HEK293 (cell line): ENCODE results near the gene RAD52.

Source experiments
- GLI4 ChIP-seq: fragments of 450-650 bp; formaldehyde crosslinking; IDR thresholded peaks from 2 replicates; pipeline ENCODE4 v1.5.1; 2016; ENCODE audit warnings: missing biosample characterization, missing genetic modification characterization
- GLIS1 ChIP-seq: fragments of 450-650 bp; formaldehyde crosslinking; IDR thresholded peaks from 2 replicates; pipeline ENCODE4 v1.5.1; 2016; ENCODE audit warnings: missing biosample characterization, missing genetic modification characterization
- GLIS2 ChIP-seq: fragments of 450-650 bp; formaldehyde crosslinking; IDR thresholded peaks from 2 replicates; pipeline ENCODE4 v1.5.1; 2016; ENCODE audit warnings: missing biosample characterization, missing genetic modification characterization
- KLF9 ChIP-seq: fragments of 450-650 bp; formaldehyde crosslinking; IDR thresholded peaks from 2 replicates; pipeline ENCODE4 v1.5.1; 2016; ENCODE audit warnings: missing biosample characterization, missing genetic modification characterization, low read depth
- OVOL3 ChIP-seq: fragments of 450-650 bp; formaldehyde crosslinking; IDR thresholded peaks from 2 replicates; pipeline ENCODE4 v1.5.1; 2016; ENCODE audit warnings: missing biosample characterization, missing genetic modification characterization
- PRDM4 ChIP-seq: fragments of 450-650 bp; formaldehyde crosslinking; IDR thresholded peaks from 2 replicates; pipeline ENCODE4 v1.5.1; 2017; ENCODE audit warnings: missing biosample characterization, missing genetic modification characterization
- SP3 ChIP-seq: fragments of 450-650 bp; formaldehyde crosslinking; IDR thresholded peaks from 2 replicates; pipeline ENCODE4 v1.5.1; 2016; ENCODE audit warnings: missing biosample characterization, missing genetic modification characterization
- SP7 ChIP-seq: fragments of 450-650 bp; formaldehyde crosslinking; IDR thresholded peaks from 2 replicates; pipeline ENCODE4 v1.5.1; 2016; ENCODE audit warnings: missing biosample characterization, missing genetic modification characterization
- ZBTB10 ChIP-seq: fragments of 450-650 bp; formaldehyde crosslinking; IDR thresholded peaks from 2 replicates; pipeline ENCODE4 v1.5.1; 2016; ENCODE audit warnings: missing biosample characterization, missing genetic modification characterization
- ZBTB17 ChIP-seq: fragments of 450-650 bp; formaldehyde crosslinking; IDR thresholded peaks from 2 replicates; pipeline ENCODE4 v1.5.1; 2016; ENCODE audit warnings: missing biosample characterization, missing genetic modification characterization
- ZBTB21 ChIP-seq: fragments of 450-650 bp; formaldehyde crosslinking; IDR thresholded peaks from 2 replicates; pipeline ENCODE4 v1.5.1; 2017; ENCODE audit warnings: missing biosample characterization, missing genetic modification characterization
- ZBTB48 ChIP-seq: fragments of 450-650 bp; formaldehyde crosslinking; IDR thresholded peaks from 2 replicates; pipeline ENCODE4 v1.5.1; 2016; ENCODE audit warnings: missing biosample characterization, missing genetic modification characterization
- ZBTB7A ChIP-seq: fragments of 450-650 bp; formaldehyde crosslinking; IDR thresholded peaks from 2 replicates; pipeline ENCODE4 v1.5.1; 2016; ENCODE audit warnings: low read depth, missing biosample characterization, missing genetic modification characterization
- ZEB2 ChIP-seq: fragments of 450-650 bp; formaldehyde crosslinking; IDR thresholded peaks from 2 replicates; pipeline ENCODE4 v1.5.1; 2016; ENCODE audit warnings: missing biosample characterization, missing genetic modification characterization
- ZFHX2 ChIP-seq: fragments of 450-650 bp; formaldehyde crosslinking; conservative IDR thresholded peaks from 2 replicates; pipeline ENCODE4 v1.5.1; 2016; ENCODE audit warnings: missing biosample characterization, missing genetic modification characterization
- ZFP3 ChIP-seq: fragments of 450-650 bp; formaldehyde crosslinking; IDR thresholded peaks from 2 replicates; pipeline ENCODE4 v1.5.1; 2016; ENCODE audit warnings: low read depth, missing biosample characterization, missing genetic modification characterization
- ZFP69B ChIP-seq: fragments of 450-650 bp; formaldehyde crosslinking; IDR thresholded peaks from 2 replicates; pipeline ENCODE4 v1.5.1; 2016; ENCODE audit warnings: missing biosample characterization, missing genetic modification characterization
- ZIC2 ChIP-seq: fragments of 450-650 bp; formaldehyde crosslinking; IDR thresholded peaks from 2 replicates; pipeline ENCODE4 v1.5.1; 2016; ENCODE audit warnings: missing biosample characterization, missing genetic modification characterization
- ZNF132 ChIP-seq: fragments of 450-650 bp; formaldehyde crosslinking; IDR thresholded peaks from 2 replicates; pipeline ENCODE4 v1.5.1; 2017; ENCODE audit warnings: missing biosample characterization, missing genetic modification characterization, borderline replicate concordance
- ZNF146 ChIP-seq: fragments of 450-650 bp; formaldehyde crosslinking; IDR thresholded peaks from 2 replicates; pipeline ENCODE4 v1.5.1; 2016; ENCODE audit warnings: missing biosample characterization, missing genetic modification characterization
- ZNF202 ChIP-seq: fragments of 450-650 bp; formaldehyde crosslinking; IDR thresholded peaks from 2 replicates; pipeline ENCODE4 v1.5.1; 2016; ENCODE audit warnings: missing biosample characterization, missing genetic modification characterization, borderline replicate concordance
- ZNF223 ChIP-seq: fragments of 450-650 bp; formaldehyde crosslinking; IDR thresholded peaks from 2 replicates; pipeline ENCODE4 v1.5.1; 2016; ENCODE audit warnings: missing biosample characterization, missing genetic modification characterization
- ZNF248 ChIP-seq: fragments of 450-650 bp; formaldehyde crosslinking; IDR thresholded peaks from 2 replicates; pipeline ENCODE4 v1.5.1; 2017; ENCODE audit warnings: missing biosample characterization, missing genetic modification characterization
- ZNF366 ChIP-seq: fragments of 450-650 bp; formaldehyde crosslinking; conservative IDR thresholded peaks from 2 replicates; pipeline ENCODE4 v1.5.1; 2016; ENCODE audit warnings: missing biosample characterization, missing genetic modification characterization
- ZNF473 ChIP-seq: fragments of 450-650 bp; formaldehyde crosslinking; IDR thresholded peaks from 2 replicates; pipeline ENCODE4 v1.5.1; 2017; ENCODE audit warnings: missing biosample characterization, missing genetic modification characterization
- ZNF501 ChIP-seq: fragments of 450-650 bp; formaldehyde crosslinking; IDR thresholded peaks from 2 replicates; pipeline ENCODE4 v1.5.1; 2016; ENCODE audit warnings: missing biosample characterization, missing genetic modification characterization
- ZNF529 ChIP-seq: fragments of 450-650 bp; formaldehyde crosslinking; IDR thresholded peaks from 2 replicates; pipeline ENCODE4 v1.5.1; 2017; ENCODE audit warnings: missing genetic modification characterization, missing biosample characterization; ENCODE audit not compliant: insufficient replicate concordance
- ZNF558 ChIP-seq: fragments of 450-650 bp; formaldehyde crosslinking; IDR thresholded peaks from 2 replicates; pipeline ENCODE4 v1.5.1; 2016; ENCODE audit warnings: missing biosample characterization, missing genetic modification characterization
- ZNF610 ChIP-seq: fragments of 450-650 bp; formaldehyde crosslinking; IDR thresholded peaks from 2 replicates; pipeline ENCODE4 v1.5.1; 2016; ENCODE audit warnings: missing biosample characterization, missing genetic modification characterization, borderline replicate concordance
- ZNF654 ChIP-seq: fragments of 450-650 bp; formaldehyde crosslinking; IDR thresholded peaks from 2 replicates; pipeline ENCODE4 v1.5.1; 2016; ENCODE audit warnings: low read depth, missing biosample characterization, missing genetic modification characterization
- TF ChIP-seq, protein P1 (sequence below): fragments of 450-650 bp; formaldehyde crosslinking; IDR thresholded peaks from 2 replicates; pipeline ENCODE4 v1.5.1; 2016; ENCODE audit warnings: missing biosample characterization, missing genetic modification characterization
- TF ChIP-seq, protein P2 (sequence below): fragments of 450-650 bp; formaldehyde crosslinking; IDR thresholded peaks from 2 replicates; pipeline ENCODE4 v1.5.1; 2016; ENCODE audit warnings: missing biosample characterization, missing genetic modification characterization

RAD52 gene

DNA sequence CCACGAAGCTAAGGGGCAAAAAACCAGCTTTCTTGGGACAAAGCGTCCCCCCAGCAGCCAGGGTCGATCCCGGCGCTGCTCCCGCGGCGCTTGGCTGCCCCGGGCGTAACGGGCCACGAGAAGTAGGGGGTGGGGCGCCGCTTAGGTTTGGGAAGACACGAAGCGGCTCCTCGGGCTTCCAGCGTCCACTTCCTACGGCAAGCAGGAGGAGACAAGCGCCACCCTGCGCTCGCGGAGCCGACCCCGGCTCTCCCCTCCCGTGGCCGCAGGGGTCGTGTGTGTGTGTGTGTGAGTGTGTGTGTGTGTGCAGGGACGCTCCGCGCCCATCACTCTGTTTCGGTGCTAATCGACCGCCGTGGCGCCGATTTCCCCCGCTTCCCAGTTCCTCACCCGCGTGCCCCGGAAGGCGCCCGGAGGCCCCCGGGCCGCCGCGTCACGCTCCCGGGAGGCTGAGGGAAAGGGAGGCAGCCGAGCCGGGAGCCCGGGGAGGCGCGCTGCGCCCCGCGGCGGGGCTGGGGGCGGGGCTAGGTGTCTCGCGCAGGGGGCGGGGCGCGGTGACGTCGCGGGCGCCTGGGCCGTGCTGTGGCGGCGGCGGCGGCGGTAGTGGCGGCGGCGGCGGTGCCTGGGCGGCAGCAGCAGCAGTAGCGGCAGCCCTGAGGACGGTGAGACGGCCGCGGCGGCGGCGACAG lies 41.3 kb upstream of the RAD52 start, which contains the start of gene ERC1 (continued):
- peak; percentile 96 for TF ChIP-seq ZBTB10
- TF ChIP-seq ZBTB48 (tag by site-specific recombination): peak; percentile 97
- TF ChIP-seq, protein P1, sequence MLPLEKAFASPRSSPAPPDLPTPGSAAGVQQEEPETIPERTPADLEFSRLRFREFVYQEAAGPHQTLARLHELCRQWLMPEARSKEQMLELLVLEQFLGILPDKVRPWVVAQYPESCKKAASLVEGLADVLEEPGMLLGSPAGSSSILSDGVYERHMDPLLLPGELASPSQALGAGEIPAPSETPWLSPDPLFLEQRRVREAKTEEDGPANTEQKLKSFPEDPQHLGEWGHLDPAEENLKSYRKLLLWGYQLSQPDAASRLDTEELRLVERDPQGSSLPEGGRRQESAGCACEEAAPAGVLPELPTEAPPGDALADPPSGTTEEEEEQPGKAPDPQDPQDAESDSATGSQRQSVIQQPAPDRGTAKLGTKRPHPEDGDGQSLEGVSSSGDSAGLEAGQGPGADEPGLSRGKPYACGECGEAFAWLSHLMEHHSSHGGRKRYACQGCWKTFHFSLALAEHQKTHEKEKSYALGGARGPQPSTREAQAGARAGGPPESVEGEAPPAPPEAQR (tag by site-specific recombination): peak; percentile 73; the same call in 1 of the 2 replicates
- TF ChIP-seq GLIS1 (tag by site-specific recombination): peak; percentile 76
- TF ChIP-seq ZBTB21: peak; percentile 86
- TF ChIP-seq ZEB2 (tag by site-specific recombination): peak; percentile 98
- TF ChIP-seq ZNF248 (tag by site-specific recombination): no peak
- TF ChIP-seq ZFHX2: peak; percentile 57
- peak; percentile 45 for TF ChIP-seq SP3 (tag by site-specific recombination)
- peak; percentile 77 for TF ChIP-seq ZFP69B (tag by site-specific recombination)
- peak; percentile 84 for TF ChIP-seq PRDM4 (tag by site-specific recombination)
- peak; percentile 24; the same call in 1 of the 2 replicates for TF ChIP-seq ZNF558 (tag by site-specific recombination)
- no peak for TF ChIP-seq ZNF132 (tag by site-specific recombination)
- TF ChIP-seq ZNF529 (tag by site-specific recombination): no peak
- peak; percentile 98 for TF ChIP-seq ZBTB17 (tag by site-specific recombination)
- TF ChIP-seq GLIS2: peak; percentile 100
- no peak for TF ChIP-seq ZNF223 (tag by site-specific recombination)
- peak; percentile 99 for TF ChIP-seq ZNF501 (tag by site-specific recombination)
- peak; percentile 75 for TF ChIP-seq OVOL3
- TF ChIP-seq, protein P2, sequence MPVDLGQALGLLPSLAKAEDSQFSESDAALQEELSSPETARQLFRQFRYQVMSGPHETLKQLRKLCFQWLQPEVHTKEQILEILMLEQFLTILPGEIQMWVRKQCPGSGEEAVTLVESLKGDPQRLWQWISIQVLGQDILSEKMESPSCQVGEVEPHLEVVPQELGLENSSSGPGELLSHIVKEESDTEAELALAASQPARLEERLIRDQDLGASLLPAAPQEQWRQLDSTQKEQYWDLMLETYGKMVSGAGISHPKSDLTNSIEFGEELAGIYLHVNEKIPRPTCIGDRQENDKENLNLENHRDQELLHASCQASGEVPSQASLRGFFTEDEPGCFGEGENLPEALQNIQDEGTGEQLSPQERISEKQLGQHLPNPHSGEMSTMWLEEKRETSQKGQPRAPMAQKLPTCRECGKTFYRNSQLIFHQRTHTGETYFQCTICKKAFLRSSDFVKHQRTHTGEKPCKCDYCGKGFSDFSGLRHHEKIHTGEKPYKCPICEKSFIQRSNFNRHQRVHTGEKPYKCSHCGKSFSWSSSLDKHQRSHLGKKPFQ (tag by site-specific recombination): 0 out of 2 replicates have a peak, but pooled peaks have one; percentile 11
- peak; percentile 76 for TF ChIP-seq ZNF146
- TF ChIP-seq ZNF610: peak; percentile 91
- TF ChIP-seq KLF9 (tag by site-specific recombination): peak; percentile 90
- TF ChIP-seq ZFP3: no peak; the same call in 1 of the 2 replicates
- peak; percentile 73 for TF ChIP-seq ZNF366 (tag by site-specific recombination)
- peak; percentile 97 for TF ChIP-seq ZBTB7A
- TF ChIP-seq ZNF202 (tag by site-specific recombination): no peak
- peak; percentile 93 for TF ChIP-seq ZIC2 (tag by site-specific recombination)
- no peak for TF ChIP-seq ZNF473 (tag by site-specific recombination)
- peak; percentile 3; the same call in 1 of the 2 replicates for TF ChIP-seq ZNF654 (tag by site-specific recombination)
- peak; percentile 93 for TF ChIP-seq SP7
- peak; percentile 63; the same call in 1 of the 2 replicates for TF ChIP-seq GLI4 (tag by site-specific recombination)
